ENCODE data around the gene WIPF1.

The WIPF1 gene, protein sequence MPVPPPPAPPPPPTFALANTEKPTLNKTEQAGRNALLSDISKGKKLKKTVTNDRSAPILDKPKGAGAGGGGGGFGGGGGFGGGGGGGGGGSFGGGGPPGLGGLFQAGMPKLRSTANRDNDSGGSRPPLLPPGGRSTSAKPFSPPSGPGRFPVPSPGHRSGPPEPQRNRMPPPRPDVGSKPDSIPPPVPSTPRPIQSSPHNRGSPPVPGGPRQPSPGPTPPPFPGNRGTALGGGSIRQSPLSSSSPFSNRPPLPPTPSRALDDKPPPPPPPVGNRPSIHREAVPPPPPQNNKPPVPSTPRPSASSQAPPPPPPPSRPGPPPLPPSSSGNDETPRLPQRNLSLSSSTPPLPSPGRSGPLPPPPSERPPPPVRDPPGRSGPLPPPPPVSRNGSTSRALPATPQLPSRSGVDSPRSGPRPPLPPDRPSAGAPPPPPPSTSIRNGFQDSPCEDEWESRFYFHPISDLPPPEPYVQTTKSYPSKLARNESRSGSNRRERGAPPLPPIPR

DNA sequence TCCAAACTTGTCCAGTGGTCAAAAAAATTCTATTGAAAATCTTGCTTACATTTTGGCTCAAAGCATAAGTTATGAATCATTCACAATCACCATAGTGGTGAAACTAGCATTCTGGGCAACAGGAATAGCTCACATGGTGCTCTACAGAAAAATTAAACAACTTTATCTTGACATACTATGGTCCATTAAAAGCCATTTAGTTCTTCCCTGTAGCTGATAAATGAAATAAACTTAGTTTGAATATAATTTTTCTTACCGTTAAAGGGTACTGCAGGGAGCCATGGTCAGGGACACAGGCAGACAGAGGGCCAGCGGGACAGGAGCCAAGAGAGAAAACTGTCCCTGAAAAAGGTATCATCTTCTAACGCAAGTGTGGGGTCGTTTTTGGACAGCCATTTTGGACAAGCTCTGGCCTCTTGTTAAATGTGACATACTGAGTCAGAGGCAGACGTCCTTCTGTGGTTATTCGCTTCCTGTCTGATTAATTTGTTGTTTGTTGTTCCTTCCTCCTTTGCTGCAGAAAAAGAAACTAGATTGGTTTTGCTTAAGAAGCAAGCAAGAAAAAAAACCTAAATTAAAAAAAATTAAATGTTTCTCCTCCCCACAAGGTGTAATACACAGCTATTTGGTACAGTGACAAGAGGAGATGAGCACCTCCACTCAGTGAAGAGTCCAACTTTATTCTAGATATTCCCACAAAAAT lies at the start of gene WIPF1:
WIPF1 (minus strand) TSS at position 460 of the 703 bp plus-strand sequence. CDS start 12,231 bp downstream, outside the sequence.
- DNase-seq (ENCODE audit: low spot score) = no peak

DNA sequence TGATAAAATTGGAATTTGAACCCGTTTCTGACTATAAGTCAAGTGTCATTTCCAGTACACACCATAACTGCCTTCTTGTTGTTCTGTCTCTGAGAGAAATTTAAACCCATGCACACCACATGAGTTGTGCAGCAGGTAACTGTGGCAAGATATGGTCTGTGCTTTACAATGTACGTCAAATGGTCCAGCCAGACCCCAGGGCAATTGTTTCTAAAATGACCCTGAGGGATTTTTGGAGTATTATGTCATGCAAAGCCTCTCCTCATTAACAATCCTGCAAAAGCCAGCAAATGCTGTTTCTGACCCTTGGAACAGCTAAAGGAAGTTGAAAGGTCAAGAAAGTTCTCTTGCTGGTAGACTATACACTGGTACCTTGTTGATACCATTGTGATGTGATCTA lies 47.7 kb upstream of the WIPF1 start:
- no peak for DNase-seq (ENCODE audit: low spot score)

DNA sequence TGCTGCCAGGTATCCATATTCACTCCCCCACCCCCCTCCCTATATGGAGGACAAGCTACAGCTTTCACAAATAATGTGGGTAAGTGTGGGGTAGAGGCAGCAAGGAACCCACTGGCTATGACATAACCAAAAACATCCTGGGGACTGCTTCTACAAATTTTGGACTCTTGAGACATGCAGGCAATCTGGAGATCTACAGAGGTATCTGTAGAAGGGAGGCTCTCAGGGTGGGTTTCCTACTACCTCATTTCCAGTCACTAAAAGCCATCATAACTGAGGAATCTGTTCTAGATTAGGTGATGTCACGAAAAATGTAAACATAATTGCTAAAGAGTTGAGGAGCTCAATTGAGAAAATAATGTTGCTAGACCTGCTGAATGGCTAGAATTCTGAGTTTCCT lies 46.8 kb upstream of the WIPF1 start:
- no peak for DNase-seq (ENCODE audit: low spot score)

DNA sequence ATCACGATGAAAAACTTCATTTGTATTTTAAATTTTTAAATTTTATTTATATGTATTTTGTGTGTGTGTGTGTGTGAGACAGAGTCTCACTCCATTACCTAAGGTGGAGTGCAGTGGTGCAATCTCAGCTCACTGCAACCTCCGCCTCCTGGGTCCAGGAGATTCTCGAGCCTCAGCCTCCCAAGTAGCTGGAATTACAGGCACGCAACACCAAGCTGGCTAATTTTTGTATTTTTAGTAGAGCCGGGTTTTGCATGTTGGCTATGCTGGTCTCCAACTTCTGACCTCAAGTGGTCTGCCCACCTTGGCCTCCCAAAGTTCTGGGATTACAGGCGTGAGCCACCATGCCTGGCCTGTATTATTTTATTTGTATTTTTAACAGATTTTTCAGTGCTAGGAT lies 45.8 kb upstream of the WIPF1 start:
- no peak for DNase-seq (ENCODE audit: low spot score)

DNA sequence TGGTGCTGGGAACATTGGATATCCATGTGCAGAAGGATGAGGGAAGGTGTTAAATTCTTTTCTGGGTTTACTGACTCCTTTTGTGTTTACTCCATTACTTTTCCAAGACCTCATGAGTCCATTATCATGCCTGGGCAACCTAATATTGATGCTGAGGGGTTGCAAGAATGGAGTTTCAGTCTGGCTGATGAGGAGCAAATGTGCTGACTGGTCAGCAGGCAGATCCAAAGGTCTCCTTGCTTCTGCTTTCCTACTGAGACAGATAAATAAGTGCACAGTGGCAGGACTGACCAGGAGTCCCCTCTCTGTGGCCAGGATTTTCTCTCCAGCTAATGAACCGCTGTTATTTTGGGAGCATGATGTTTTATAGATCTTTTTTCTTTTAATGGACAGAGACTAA lies 43.6 kb upstream of the WIPF1 start:
- DNase-seq (ENCODE audit: low spot score) = no peak

DNA sequence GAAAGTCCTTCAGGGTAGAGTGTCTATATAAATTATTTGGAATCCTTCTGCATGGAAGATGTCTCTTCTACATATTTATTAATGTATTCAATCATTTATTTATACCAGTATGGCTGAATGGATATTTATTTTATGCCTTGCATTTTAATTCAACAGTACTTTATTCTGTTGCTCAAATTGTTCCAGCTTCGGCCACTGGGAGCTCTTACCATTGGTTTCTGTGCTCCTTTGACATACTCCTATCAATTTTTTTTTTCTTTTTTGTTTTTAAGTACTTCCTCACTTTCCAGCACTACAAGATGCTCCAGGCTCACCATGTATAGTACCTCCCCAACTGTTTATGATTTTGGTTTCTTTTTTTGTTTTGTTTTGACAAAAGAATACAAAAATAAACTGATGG lies 39.4 kb upstream of the WIPF1 start:
- no peak for DNase-seq (ENCODE audit: low spot score)

DNA sequence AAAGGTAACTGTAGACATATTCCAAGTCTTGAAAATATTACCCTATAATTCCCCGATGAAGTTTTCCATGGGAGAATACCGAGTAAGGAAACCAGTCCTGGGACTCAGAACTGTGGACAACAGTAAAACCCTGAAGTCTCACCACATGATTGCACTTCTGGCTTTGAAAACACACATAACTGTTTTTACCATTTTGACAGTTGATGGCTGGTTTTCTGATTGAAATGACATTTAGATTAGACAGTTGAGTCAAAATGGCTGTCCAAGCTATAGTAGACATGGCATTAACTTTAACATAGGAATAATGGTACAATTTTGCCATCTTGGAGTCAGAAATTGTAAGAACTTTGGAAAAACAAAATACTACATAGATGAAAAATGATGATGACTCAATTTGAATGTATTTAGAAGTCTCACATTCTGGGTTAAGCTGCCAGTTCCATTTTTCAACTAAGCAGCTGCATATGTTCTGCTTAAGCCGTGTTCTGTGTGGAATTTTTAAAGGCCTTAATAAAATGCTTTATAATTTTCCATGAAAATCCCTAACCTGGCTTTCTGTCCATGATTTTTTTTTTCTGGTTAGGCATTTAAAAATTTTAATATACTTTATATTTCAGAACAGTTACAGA lies 38.3 kb upstream of the WIPF1 start:
- no peak for DNase-seq (ENCODE audit: low spot score)

DNA sequence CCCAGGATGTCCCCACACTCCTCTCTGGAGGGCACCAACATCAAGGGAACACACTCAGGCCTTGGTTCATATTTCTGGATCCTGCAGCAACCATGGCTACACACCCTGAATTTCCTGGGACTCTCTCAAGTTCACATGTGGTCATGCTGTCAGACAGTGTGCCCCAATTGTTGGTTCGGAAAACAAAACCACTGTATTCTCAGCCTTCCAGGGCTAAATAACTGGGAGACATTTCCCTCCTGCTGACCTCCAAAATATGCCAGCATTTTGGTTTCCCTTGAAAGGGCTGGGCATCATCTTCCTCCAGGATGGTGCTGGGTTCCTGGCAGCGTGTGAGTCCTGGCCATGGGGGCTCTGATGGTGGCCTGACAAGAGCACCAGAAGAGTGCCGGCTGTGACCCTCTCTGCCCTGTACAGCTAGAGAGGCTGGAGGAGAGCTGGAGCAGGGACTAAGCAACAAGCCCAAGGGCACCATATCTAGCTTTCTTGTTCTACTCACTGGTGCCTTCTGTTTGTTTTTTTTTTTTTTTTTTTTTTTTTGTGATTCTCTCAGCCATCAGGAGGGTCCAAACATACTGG lies 37.5 kb upstream of the WIPF1 start:
- DNase-seq (ENCODE audit: low spot score) = no peak

DNA sequence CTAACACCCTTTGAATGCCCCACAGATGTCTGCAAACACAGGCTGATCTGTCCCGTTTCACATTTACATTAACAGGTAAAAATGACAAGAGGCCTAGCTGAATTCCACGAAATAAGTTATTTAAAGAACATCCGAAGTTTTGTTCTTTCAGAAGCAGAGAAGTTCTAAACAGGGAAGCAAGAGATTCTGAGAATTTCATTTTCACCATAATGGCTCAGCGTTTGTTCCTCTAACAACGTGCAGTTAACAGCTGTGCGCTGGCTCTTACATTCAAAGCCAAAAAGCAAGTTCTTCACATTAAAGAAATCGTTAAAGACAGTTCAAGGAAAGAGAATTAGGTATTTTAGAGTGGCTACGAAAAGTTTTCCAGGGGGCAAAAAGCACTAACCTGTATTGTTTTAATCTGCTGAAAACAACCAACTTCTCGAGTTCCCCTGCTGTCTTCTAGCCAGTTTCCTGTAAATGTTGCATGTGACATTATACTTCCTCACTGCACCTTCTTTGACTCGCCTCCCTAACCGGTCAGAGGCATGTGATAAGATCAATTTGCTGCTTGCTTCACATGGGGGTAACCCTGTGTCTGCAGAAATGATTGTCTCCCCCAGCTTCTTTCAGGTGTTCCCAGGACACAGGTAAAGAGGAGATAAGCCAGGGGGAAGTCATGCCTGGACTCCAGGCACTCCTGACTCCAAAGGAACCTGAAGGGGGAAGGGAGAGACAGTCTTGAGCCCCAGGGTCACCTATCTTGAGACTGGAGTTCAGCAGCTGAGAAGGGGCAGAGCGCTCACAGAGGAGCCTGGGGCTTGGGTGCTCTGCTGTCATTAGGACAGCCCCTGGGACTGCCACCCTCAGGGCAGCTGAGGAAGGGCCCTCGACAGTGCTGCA lies 36.8 kb upstream of the WIPF1 start:
- DNase-seq (ENCODE audit: low spot score) = no peak

DNA sequence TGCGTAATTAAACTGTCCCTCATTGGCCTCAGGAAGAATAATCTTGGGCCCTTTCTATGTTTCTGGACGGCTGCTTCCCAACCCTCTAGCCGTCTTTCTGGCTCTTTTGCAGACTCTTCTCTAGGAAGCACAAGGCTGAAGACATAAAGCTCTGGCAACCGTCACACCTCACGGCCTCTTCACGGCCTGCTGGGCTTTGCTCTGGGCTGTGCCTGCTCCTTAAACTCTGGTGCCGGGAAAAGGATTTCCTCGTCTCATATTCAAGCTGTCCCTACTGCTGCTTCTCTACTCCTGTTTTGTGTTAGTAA lies 36.0 kb upstream of the WIPF1 start:
- no peak for DNase-seq (ENCODE audit: low spot score)

DNA sequence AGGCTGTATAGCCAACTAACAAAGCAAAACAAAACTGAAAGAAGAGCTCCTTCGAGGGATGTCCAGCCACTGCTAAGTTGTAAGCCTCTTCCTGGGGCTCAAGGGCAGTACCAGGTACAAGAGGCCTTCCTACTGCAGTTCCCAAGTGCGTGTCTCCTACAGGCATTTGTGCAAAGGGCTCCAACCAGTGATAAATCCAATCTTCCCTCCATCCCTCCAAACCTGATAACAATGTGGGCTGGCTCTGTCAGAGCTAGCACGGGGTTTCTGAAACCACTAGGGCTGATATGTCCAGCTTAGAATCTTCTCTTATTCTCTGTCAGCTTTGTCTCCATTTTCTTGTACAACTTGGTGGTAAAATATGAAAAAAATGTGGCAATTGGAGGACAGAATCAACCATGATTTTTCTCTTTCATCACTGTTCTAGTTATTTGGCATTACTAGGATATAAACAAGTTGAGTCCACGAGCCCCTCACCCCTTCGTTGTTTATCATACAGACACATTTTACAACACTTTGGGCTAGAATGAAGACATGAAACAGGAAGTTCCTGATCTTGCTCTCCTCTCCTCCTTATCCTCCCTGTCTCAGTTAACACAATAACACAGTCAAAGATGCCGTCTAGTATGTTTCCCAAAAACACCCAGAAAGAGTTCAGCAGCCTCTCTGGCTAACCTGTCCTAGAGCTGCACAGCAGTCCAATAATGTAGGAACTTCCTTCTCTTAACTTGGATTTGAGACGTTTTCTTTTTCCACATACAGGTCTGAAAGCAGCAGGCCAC lies 35.4 kb upstream of the WIPF1 start:
- no peak for DNase-seq (ENCODE audit: low spot score)

DNA sequence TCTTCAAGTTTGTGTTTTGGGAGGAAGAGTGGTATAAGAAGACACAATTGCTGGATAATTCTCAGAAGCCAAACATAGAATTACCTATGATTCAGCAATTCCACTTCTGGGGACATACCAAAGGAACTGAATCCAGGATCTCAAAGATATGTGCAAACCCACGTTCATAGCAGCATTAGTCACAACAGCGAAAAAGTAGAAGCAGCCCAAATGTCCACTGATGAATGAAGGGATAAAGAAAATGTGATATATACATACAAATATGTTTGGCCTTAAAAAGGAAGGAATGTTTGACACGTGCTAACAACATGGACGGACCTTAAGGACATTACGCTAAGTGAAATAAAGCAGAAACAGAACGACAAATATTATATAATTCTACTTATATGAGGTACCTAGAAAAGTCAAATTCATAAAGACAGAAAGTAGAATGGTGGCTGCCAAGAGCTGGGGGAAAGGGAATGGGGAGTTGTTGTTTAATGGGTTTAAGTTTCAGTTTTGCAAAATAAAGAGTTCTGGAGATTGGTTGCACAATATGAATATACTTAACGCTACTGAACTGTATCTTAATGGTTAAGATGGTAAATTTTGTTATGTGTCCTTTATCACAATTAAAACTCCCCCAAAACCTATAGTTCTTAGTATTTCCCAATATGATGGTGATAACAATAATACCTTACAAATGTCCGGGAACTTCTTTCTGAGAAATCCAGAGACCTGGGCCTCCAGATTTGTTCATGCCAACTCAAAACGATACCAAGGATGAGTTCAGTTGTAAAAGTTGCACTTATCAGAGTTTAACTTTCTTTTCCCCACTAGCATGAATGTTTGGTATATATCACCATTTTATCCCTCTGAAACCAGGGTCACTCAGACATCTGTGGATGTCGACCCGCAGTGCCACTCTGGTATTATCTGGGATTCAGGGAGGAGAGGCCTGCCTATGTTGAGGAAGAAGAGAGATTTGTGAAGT lies 33.7 kb upstream of the WIPF1 start:
- peak; percentile 38 for DNase-seq (ENCODE audit: low spot score)

DNA sequence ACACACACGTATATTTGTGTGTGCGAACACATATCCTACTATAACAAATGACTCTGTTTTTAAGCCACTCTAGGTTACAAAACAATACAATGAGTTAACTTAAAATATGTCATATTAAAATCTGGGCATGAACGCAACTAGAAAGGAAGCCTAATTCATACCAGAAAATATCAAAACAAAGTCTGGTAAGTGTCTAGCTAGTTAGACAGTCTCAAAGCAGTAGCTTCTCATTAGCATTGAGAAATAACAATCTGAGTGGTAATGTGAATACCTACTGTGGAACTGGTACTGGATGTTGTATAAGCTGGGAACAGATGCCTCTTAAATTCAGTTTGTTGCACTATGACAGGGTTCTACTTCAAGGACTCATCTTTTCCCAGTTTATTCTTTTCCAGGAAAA lies 32.5 kb upstream of the WIPF1 start:
- no peak for DNase-seq (ENCODE audit: low spot score)

DNA sequence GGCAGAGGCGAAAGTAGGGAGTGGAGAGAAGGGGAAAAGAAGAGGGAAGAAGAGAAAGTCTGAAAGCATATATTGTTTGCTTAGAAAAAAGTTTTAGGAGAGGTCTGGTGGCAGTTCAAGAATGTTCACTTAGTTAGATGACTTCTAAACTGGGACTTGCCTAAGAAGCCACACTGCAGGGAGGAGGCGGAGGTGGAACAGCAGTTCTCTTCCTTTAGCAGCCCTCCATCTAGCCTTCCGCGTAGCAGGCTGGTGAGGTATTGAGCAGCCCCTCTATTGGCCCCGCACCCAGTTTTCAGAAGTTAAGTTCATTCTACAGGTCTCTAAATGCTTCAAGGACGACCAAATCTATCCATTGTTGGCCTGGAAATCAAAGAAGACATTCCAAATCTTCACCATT lies 31.9 kb upstream of the WIPF1 start:
- no peak for DNase-seq (ENCODE audit: low spot score)

DNA sequence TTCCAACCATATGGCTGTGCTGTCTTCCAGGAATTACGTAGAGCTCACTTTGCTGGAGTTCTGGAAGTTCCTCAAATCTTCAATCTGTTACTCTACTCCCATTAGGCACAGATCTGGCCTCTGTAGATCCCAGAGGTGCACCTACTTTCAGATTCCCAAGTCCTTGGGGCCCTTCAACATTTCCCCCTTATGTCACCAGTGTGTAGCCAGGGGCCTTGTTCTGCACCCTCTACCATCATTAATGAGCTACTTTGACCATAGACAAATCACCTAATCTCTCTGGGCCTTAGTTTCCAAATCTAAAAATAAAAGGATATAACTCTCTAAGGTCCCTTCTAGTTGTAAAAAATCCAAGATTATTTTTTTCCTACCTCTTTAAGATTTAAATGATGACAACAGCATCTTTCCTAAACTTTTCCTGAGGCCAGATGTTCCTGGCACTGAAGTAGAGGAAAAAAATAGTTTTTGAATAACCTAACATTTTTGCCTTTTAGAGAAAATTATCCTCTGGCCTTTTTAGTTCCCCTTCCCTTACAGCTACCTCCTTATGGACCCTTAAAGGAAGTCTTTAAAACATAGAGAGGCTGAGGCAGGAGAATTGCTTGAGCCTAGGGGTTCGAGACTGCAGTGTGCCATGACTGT lies 31.0 kb upstream of the WIPF1 start:
- no peak for DNase-seq (ENCODE audit: low spot score)

DNA sequence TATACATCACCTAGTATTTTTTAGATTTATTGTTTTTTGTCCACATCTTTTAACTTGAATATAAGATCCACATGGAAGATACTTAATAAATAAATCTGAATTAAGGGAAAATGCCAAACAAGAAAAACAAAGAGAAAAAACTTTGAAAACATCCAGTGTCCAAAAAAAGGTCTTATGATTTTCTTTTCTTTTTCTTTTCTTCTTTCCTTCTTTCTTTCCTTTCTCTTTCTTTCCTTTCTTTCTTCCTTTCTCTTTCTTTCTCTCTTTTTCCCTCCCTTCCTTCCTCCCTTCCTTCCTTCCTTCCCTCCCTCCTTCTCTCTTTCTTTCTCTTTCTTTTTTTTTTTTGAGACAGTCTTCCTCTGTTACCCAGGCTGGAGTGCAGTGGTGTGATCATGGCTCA lies 29.6 kb upstream of the WIPF1 start:
- no peak for DNase-seq (ENCODE audit: low spot score)

DNA sequence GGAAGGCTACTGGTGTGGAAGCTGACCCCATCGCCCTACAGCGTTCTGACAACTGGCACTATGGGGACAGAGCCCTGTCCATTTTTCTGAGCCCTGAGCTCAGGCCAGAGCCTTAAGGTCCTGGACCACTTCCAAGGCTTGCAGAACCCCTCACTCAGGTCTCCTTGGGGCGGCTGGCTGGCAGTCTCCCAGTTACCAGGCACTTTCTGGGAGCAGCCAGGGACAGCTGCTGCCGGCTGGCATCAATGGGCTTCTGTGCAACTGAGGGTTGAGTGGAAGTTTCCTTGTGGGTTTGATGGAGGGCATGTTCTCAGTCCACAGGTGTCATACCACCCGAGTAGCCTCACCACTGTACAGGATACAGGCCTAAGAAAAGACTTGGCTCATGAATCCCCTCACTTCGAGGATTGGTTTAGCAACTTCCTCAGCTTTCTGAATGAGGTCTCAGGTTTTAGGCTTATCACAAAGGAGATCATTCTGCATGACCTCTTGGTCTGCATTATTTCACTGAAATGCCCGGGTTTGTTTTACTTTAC lies 27.4 kb upstream of the WIPF1 start:
- no peak for DNase-seq (ENCODE audit: low spot score)

DNA sequence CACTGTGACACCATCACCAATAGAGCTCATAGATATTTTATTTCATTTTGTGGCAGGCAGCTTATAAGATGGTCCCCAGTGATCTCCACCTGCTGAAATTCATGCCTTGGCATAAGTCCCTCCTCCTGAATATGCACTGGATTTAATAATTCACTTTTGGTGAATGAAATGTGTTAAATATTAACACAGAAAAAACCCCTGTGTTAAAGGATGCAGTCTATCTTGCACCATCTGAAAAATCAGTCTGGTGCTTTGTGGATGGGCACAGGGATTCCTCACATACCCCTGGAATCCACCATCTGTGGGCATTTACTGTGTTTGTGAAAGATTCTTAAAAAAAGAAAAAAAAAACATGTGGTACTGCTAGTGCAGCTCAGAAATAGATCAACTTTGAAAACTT lies 26.1 kb upstream of the WIPF1 start:
- DNase-seq (ENCODE audit: low spot score) = no peak

DNA sequence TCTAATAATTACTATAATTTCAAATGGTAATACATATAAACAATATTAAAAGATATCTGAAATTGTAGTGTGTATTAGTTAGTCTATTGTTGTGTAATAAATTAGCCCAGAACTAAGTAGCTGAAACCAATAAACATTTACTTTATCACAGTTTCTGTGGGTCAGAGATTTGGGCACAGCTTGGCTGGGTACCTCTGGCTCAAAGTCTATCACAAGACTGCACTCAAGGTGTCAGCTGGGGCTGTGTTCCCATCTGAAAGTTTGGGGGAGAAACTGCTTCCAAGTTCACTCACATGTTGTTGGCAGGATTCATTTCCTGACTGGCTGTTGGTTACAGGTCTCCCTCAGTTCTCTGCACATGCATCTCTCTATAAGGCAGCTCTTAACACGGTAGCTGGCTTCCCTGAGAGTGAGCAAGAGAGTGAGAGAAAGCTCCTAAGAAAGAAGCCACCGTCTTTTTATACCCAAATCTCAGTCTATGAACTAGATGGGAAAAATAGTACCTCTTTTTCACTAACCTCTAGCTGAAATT lies 25.6 kb upstream of the WIPF1 start:
- no peak for DNase-seq (ENCODE audit: low spot score)
